WTC11 (cell line): ENCODE data around the gene PPM1N. TPM values are rescaled to one million over a fixed set of nuclear protein-coding genes. Genes with fewer than 3 reads are reported as not detected.

ENCODE experiments used
- ATAC-seq: fragments of 200-7000 bp; cut with Tn5 transposase; 2 replicates; pipeline ENCODE4 v1.10.0; 2021; ENCODE audit warnings: mild to moderate bottlenecking, moderate library complexity
- CTCF ChIA-PET: fragments of 300-600 bp; sonication (Branson Sonifier 250); formaldehyde crosslinking; loops from one replicate; lab custom pipeline; 2021; ENCODE audit warnings: antibody characterized with exemption; lab: Charles Lee
- POLR2A ChIA-PET: fragments of 350-600 bp; sonication (Branson Sonifier 250); formaldehyde crosslinking; loops from one replicate; lab custom pipeline; 2021; ENCODE audit warnings: antibody characterized with exemption; lab: Charles Lee
- DNase-seq: peaks from one replicate; pipeline ENCODE4 v3.0.0; 2021; ENCODE audit warnings: low spot score
- H3K27ac Mint-ChIP-seq: 2 replicates; pipeline ENCODE4 v1.8.0; 2021; ENCODE audit warnings: mixed read lengths
- H3K27me3 Mint-ChIP-seq: 2 replicates; pipeline ENCODE4 v1.8.0; 2021; ENCODE audit warnings: low read depth, mild to moderate bottlenecking, moderate library complexity, mixed read lengths
- H3K36me3 Mint-ChIP-seq: 2 replicates; pipeline ENCODE4 v1.8.0; 2021; ENCODE audit warnings: mixed read lengths
- H3K4me1 Mint-ChIP-seq: 2 replicates; pipeline ENCODE4 v1.8.0; 2022; ENCODE audit warnings: mixed read lengths
- H3K4me3 Mint-ChIP-seq: 2 replicates; pipeline ENCODE4 v1.8.0; 2021; ENCODE audit warnings: mild to moderate bottlenecking, moderate library complexity, mixed read lengths
- H3K9me3 Mint-ChIP-seq: 2 replicates; pipeline ENCODE4 v1.8.0; 2021; ENCODE audit warnings: mixed read lengths
- ATF1 ChIP-seq: sonication (generic); formaldehyde crosslinking; IDR thresholded peaks from 2 replicates; pipeline ENCODE4 v1.8.1; 2023; ENCODE audit warnings: mild to moderate bottlenecking, moderate library complexity, missing genetic modification reagents
- CREB1 ChIP-seq: sonication (generic); formaldehyde crosslinking; IDR thresholded peaks from 2 replicates; pipeline ENCODE4 v1.8.0; 2023; ENCODE audit warnings: mild to moderate bottlenecking, missing genetic modification reagents
- EMX1 ChIP-seq: fragments of 250-450 bp; sonication (Bioruptor Pico); IDR thresholded peaks from 2 replicates; pipeline ENCODE4 v1.8.0; 2021; ENCODE audit warnings: mild to moderate bottlenecking
- FOXK1 ChIP-seq: sonication (generic); formaldehyde crosslinking; IDR thresholded peaks from 2 replicates; pipeline ENCODE4 v1.8.0; 2022; ENCODE audit warnings: mild to moderate bottlenecking, moderate library complexity, missing genetic modification reagents
- FOXP1 ChIP-seq: sonication (generic); formaldehyde crosslinking; IDR thresholded peaks from 2 replicates; pipeline ENCODE4 v1.8.0; 2022; ENCODE audit warnings: missing genetic modification reagents, mild to moderate bottlenecking, moderate library complexity, borderline replicate concordance
- GRHL2 ChIP-seq: fragments of 250-450 bp; sonication (Bioruptor Pico); IDR thresholded peaks from 2 replicates; pipeline ENCODE4 v1.8.0; 2022; ENCODE audit warnings: mild to moderate bottlenecking, moderate library complexity; ENCODE audit not compliant: insufficient replicate concordance, severe bottlenecking
- NFYB ChIP-seq: sonication (generic); formaldehyde crosslinking; conservative IDR thresholded peaks from 2 replicates; pipeline ENCODE4 v1.8.0; 2022; ENCODE audit warnings: low read depth, missing genetic modification reagents
- NR1H2 ChIP-seq: sonication (generic); formaldehyde crosslinking; IDR thresholded peaks from 2 replicates; pipeline ENCODE4 v1.9.0; 2021; ENCODE audit warnings: mild to moderate bottlenecking, moderate library complexity, missing genetic modification reagents
- SP1 ChIP-seq: sonication (generic); formaldehyde crosslinking; conservative IDR thresholded peaks from 2 replicates; pipeline ENCODE4 v1.8.1; 2022; ENCODE audit warnings: missing genetic modification reagents
- ZNF263 ChIP-seq: sonication (generic); formaldehyde crosslinking; IDR thresholded peaks from 2 replicates; pipeline ENCODE4 v1.8.1; 2022; ENCODE audit warnings: low read depth, mild to moderate bottlenecking, moderate library complexity, missing genetic modification reagents
- ZNF281 ChIP-seq: sonication (generic); formaldehyde crosslinking; IDR thresholded peaks from 2 replicates; pipeline ENCODE4 v1.8.0; 2023; ENCODE audit warnings: mild to moderate bottlenecking, missing genetic modification reagents
- ZNF423 ChIP-seq: fragments of 250-450 bp; sonication (Bioruptor Pico); IDR thresholded peaks from 2 replicates; pipeline ENCODE4 v2.1.2; 2022; ENCODE audit warnings: mild to moderate bottlenecking, moderate library complexity
- ZNF425 ChIP-seq: fragments of 250-450 bp; sonication (Bioruptor Pico); conservative IDR thresholded peaks from 2 replicates; pipeline ENCODE4 v1.9.0; 2021; ENCODE audit warnings: mild to moderate bottlenecking
- total RNA-seq: library from RNA; stranded (reverse); gene quantifications from 3 replicates; pipeline ENCODE4 v1.2.3, GENCODE V29; 2021
- TF ChIP-seq, protein P1 (sequence below): sonication (generic); formaldehyde crosslinking; IDR thresholded peaks from 2 replicates; pipeline ENCODE4 v1.8.1; 2022; ENCODE audit warnings: mild to moderate bottlenecking, moderate library complexity, missing genetic modification reagents
- TF ChIP-seq, protein P2 (sequence below): fragments of 250-450 bp; sonication (Bioruptor Pico); IDR thresholded peaks from 2 replicates; pipeline ENCODE4 v1.9.0; 2021; ENCODE audit warnings: moderate library complexity, mild to moderate bottlenecking, inconsistent platforms, borderline replicate concordance
- TF ChIP-seq, protein P3 (sequence below): sonication (generic); formaldehyde crosslinking; conservative IDR thresholded peaks from 2 replicates; pipeline ENCODE4 v1.8.1; 2023; ENCODE audit warnings: mild to moderate bottlenecking, low read depth, missing genetic modification reagents, moderate library complexity
- TF ChIP-seq, protein P4 (sequence below): fragments of 250-450 bp; sonication (Bioruptor Pico); IDR thresholded peaks from 2 replicates; pipeline ENCODE4 v1.8.0; 2021; ENCODE audit warnings: mild to moderate bottlenecking

PPM1N gene
- total RNA-seq, 1 experiment from 2014 or later = 10.3 TPM

GRCh38 chr19:45528744-45529419, 30.6 kb downstream of the PPM1N start (continued):
- TF ChIP-seq GRHL2 (CRISPR knock-in tag) = no peak
- TF ChIP-seq, protein P1, sequence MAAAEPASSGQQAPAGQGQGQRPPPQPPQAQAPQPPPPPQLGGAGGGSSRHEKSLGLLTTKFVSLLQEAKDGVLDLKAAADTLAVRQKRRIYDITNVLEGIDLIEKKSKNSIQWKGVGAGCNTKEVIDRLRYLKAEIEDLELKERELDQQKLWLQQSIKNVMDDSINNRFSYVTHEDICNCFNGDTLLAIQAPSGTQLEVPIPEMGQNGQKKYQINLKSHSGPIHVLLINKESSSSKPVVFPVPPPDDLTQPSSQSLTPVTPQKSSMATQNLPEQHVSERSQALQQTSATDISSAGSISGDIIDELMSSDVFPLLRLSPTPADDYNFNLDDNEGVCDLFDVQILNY (CRISPR knock-in tag) = peak; percentile 41; the same call in 1 of the 2 replicates
- TF ChIP-seq, protein P2, sequence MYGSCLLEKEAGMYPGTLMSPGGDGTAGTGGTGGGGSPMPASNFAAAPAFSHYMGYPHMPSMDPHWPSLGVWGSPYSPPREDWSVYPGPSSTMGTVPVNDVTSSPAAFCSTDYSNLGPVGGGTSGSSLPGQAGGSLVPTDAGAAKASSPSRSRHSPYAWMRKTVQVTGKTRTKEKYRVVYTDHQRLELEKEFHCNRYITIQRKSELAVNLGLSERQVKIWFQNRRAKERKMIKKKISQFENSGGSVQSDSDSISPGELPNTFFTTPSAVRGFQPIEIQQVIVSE = no peak
- TF ChIP-seq ZNF263 (CRISPR knock-in tag) = no peak
- TF ChIP-seq, protein P3, sequence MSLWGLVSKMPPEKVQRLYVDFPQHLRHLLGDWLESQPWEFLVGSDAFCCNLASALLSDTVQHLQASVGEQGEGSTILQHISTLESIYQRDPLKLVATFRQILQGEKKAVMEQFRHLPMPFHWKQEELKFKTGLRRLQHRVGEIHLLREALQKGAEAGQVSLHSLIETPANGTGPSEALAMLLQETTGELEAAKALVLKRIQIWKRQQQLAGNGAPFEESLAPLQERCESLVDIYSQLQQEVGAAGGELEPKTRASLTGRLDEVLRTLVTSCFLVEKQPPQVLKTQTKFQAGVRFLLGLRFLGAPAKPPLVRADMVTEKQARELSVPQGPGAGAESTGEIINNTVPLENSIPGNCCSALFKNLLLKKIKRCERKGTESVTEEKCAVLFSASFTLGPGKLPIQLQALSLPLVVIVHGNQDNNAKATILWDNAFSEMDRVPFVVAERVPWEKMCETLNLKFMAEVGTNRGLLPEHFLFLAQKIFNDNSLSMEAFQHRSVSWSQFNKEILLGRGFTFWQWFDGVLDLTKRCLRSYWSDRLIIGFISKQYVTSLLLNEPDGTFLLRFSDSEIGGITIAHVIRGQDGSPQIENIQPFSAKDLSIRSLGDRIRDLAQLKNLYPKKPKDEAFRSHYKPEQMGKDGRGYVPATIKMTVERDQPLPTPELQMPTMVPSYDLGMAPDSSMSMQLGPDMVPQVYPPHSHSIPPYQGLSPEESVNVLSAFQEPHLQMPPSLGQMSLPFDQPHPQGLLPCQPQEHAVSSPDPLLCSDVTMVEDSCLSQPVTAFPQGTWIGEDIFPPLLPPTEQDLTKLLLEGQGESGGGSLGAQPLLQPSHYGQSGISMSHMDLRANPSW (CRISPR knock-in tag) = no peak
- TF ChIP-seq FOXP1 (CRISPR knock-in tag) = peak; percentile 87; the same call in 1 of the 2 replicates
- TF ChIP-seq, protein P4, sequence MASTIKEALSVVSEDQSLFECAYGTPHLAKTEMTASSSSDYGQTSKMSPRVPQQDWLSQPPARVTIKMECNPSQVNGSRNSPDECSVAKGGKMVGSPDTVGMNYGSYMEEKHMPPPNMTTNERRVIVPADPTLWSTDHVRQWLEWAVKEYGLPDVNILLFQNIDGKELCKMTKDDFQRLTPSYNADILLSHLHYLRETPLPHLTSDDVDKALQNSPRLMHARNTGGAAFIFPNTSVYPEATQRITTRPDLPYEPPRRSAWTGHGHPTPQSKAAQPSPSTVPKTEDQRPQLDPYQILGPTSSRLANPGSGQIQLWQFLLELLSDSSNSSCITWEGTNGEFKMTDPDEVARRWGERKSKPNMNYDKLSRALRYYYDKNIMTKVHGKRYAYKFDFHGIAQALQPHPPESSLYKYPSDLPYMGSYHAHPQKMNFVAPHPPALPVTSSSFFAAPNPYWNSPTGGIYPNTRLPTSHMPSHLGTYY (CRISPR knock-in tag) = 0 out of 2 replicates have a peak, but pooled peaks have one; percentile 77
- peak; percentile 92 for TF ChIP-seq EMX1
- peak; percentile 69; the same call in 1 of the 2 replicates for TF ChIP-seq FOXK1
- peak; percentile 71; the same call in 1 of the 2 replicates for TF ChIP-seq ZNF281 (CRISPR knock-in tag)
- no peak; the same call in 1 of the 2 replicates for TF ChIP-seq CREB1 (CRISPR knock-in tag)
- no peak for TF ChIP-seq ZNF425 (CRISPR knock-in tag)
- TF ChIP-seq NFYB (CRISPR knock-in tag) = peak; percentile 5; the same call in 1 of the 2 replicates

GRCh38 chr19:45529420-45529785, 31.2 kb downstream of the PPM1N start:
- Mint-ChIP-seq H3K4me1 (peaks cover 17% of the 10 kb centered on the region), H3K36me3 (peaks cover 25% of the 10 kb centered on the region), H3K27me3 (peaks cover 35% of the 10 kb centered on the region), H3K27ac (no peak overlapping the region), H3K4me3 (peak overlapping the region; percentile 84), H3K9me3 (peaks cover 15% of the 10 kb centered on the region)
- POLR2A ChIA-PET = interaction anchor here (0.5 to 1.4 kb wide), 7 partner anchors 21 to 1096 kb away, joined by 3 to 5 read pairs (median 3); no protein-coding TSS in a partner anchor
- ATAC-seq = no peak
- DNase-seq = no peak
- CTCF ChIA-PET = interaction anchor here (0.6 to 8.8 kb wide), 15 partner anchors 9 to 288 kb away, joined by 3 to 92 read pairs (median 5); partner anchors contain the start of gene PPM1N
- TF ChIP-seq SP1 (CRISPR knock-in tag) = no peak
- TF ChIP-seq ATF1 (CRISPR knock-in tag) = no peak
- TF ChIP-seq ZNF425 (CRISPR knock-in tag) = no peak
- TF ChIP-seq NR1H2 (CRISPR knock-in tag) = no peak
- TF ChIP-seq, protein P2 = no peak
- TF ChIP-seq ZNF423 (CRISPR knock-in tag) = no peak
- TF ChIP-seq FOXK1 = no peak
